Articular chondrocyte of knee joint (primary cell): ENCODE results near the gene CA10. TPM values are rescaled to one million over a fixed set of nuclear protein-coding genes. Genes with fewer than 3 reads are reported as not detected.

Source experiments
- total RNA-seq: library from RNA; depleted of rRNA; stranded (reverse); fragments of >200 nt; gene quantifications from 2 replicates; pipeline ENCODE4 v1.2.3, GENCODE V29; 2012

Gene CA10
- not detected in 2 replicates for total RNA-seq

GRCh38 chr17:52158450-52159042, at the start of gene CA10:
TSS of gene CA10 (minus strand) at chr17:52158714.

